Activated T-cell treated with anti-CD3 and anti-CD28 coated beads for 4 hours (primary cell): ENCODE measurements around the gene CNTN6.

Experiments used
- DNase-seq: peaks from one replicate; pipeline ENCODE4 v3.0.0-alpha.2; 2020

Gene CNTN6

GRCh38 chr3:1092771-1093170, at the start of gene CNTN6:
CNTN6 (plus strand) TSS chr3:1093024; CDS start chr3:1148009, 54,985 bp downstream.
- DNase-seq = no peak

GRCh38 chr3:1048558-1048957, 44.3 kb upstream of the CNTN6 start:
- no peak for DNase-seq

DNA sequence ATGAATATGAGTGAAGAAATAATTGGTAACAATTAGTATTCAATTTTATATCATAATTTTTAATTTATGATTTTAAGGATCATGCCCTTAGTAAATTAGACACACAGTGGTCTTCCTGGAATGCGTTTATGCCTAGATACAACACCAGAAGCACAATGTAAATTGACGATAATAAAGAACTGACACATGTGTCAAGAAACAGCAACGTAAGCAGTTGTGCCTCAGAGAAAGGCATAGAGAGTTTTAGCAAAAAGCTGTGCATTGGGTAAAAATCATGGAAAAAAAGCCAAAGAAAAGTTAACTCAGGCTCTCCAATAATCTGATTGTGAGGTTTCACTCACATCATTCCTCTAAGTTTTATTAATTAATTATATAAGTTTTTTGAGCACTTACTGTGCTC, 37.0 kb upstream of the CNTN6 start:
- DNase-seq = no peak

- no peak for DNase-seq
Observed at GRCh38 chr3:1056744-1057143, 36.1 kb upstream of the CNTN6 start.

GRCh38 chr3:1057436-1057835, 35.4 kb upstream of the CNTN6 start:
- DNase-seq = no peak

GRCh38 chr3:1068985-1069384, 23.8 kb upstream of the CNTN6 start:
- DNase-seq = no peak

- no peak for DNase-seq
Observed at GRCh38 chr3:1072041-1072440, 20.8 kb upstream of the CNTN6 start.

GRCh38 chr3:1079662-1080061, 13.2 kb upstream of the CNTN6 start:
- no peak for DNase-seq

GRCh38 chr3:1082108-1082507, 10.7 kb upstream of the CNTN6 start:
- no peak for DNase-seq

DNA sequence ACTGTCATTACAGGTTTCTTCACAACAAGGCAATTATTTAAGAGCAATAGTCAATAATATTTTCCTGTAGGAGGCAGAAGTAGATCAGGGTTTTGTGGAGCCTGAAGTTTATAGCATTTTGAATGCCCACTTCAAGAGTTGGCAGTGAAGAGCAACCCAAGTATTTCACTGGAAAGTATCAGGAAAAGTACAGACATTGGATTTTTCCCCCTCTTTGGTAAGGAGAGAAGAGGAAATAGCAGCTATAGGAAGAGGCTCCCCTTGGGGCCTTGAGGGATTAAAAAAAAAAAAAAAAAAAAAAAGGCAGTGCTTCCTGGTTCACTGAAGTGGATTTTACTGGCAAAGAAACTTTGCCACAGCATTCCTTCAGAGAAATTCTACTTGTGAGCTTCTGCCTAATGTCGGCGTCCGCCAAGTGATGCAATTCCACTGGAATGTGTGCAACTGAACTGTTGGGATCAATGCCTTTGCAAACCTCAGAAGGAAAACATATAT, 5.7 kb upstream of the CNTN6 start:
- DNase-seq = no peak

DNA sequence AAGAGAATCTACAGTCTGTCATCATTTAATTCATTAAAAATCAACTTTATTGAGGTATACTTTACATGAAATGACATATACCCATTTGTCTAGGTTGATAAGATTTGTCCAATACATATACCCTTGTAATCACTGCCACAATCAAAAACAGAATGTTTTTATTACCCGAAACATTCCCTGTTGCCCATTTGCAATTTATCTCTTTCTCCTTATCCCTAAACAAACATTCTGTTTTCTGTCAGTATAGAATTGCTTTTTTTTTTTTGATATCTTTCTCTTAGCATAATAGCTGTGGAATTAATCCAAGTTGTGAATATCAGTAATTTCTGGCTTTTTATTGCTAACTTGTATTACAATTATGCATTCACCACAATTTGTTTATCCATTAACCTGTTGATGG, 4.3 kb upstream of the CNTN6 start:
- DNase-seq = no peak

GRCh38 chr3:1091286-1091685, 1.5 kb upstream of the CNTN6 start:
- DNase-seq = no peak

DNA sequence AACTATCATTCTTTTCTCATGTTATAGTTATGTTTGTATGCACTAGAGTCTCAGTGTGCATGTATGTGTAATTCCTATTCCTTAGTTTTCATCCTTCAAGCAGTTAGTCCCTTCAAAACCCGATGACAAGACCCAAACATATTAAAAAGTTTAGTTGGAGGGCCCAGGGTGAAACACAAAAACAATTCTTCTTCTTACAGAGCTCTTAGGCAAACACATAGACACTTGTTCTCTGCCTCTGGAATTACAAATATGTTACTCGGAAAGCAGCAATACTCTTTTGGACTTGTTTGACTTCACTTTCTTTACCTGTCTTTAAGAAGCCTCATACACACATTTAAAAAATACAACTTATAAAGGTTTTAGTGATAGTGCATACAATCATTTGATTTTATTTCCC, 763 bp upstream of the CNTN6 start:
- DNase-seq = no peak

- DNase-seq = no peak
Observed at GRCh38 chr3:1093217-1093616, 393 bp downstream of the CNTN6 start.

GRCh38 chr3:1103525-1103924, 10.7 kb downstream of the CNTN6 start:
- no peak for DNase-seq

- no peak for DNase-seq
Observed at GRCh38 chr3:1117843-1118473, 25.1 kb downstream of the CNTN6 start.

DNA sequence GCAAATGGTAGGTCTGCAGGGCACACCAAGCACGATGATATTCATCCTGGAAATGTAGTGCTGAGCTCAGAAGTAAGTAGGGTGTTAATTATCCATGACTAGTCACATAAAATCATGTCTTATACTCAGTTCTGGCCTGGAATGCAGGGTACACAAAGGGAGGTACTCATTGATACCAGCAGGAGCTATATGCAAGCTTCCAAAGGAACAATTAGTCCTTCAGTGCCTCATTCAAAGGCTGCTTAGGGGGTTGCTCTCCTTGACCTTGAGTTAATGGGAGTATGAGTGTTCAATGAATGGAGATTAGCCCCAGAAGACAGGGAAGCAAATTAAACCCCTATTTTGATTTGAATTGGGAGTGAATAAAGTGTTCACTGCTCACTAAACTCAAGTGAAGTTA, 38.3 kb downstream of the CNTN6 start:
- DNase-seq = no peak

DNA sequence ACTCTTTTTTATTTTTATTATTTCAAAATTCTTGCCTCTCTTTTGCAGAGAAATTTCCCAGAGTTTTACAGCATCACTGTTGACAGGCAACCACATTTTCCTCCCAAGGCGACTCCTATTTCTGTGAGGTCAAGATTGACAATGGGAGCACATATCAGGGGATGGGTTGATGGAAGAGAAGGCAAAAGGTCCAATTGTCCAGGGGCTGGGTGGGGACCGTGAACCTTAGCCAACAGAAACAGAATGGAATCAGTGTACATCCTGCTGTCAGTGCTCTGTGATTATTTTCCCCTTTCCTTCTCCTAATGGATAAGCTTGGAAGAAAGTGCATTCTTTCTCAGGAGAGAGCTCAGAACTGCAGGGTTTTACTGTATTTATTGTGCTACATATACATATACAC, 42.4 kb downstream of the CNTN6 start:
- no peak for DNase-seq

GRCh38 chr3:1138036-1138435, 45.2 kb downstream of the CNTN6 start:
- DNase-seq = no peak

DNA sequence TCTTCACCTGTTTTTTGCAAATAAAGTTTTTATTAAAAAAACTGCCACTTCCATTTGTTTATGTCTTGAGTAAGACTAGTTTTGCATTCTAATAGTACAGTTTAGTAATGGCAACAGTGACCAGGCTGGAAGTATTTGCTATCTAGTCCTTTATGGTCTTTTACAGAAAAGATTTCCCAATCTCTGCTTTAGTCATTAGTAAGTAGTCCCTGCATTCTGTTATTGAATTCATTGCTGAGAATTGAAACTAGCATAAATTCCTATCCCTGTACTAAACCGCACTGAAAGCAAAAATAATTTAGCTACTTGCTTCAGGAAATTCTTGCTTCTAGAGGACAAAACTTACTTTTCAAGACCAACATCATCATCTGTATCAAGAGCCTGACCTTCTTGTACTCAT, 46.2 kb downstream of the CNTN6 start:
- no peak for DNase-seq

DNA sequence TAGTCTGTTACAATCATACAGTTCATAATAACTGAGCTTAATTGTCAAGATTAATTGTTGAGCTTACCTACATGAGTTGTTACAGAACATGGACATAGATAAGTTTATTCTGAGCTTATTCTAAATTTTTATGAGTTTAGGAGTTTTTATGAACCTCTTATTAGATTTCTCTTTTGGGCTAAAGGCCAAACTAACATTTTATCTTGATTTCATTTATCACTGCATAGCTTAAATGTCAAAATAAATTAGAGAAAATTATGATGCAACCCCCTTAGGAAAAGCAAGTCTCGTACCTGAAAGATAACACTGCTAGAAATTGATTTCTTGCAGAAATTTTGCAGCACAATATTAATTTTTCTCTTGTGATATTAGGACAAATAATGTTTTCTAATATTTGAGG, 54.5 kb downstream of the CNTN6 start:
- no peak for DNase-seq

DNA sequence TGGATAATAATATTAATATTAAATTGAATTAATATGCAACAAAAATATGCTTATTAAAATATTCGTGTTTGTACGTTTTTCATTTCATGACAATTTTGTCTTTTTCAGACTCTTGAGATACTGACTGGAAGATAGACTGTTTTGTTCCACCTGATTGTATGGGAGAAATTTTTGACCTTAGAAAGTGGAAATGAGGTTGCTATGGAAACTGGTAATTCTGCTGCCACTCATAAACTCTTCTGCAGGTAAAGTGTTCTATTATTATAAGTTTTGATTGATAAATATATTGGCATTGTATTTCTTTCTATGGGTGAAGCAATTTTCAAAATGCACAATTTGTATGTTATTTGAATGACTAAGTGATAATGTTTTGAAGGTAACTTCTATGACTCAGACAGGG, 55.0 kb downstream of the CNTN6 start:
- no peak for DNase-seq

- no peak for DNase-seq
Observed at GRCh38 chr3:1164101-1164500, 71.3 kb downstream of the CNTN6 start.

DNA sequence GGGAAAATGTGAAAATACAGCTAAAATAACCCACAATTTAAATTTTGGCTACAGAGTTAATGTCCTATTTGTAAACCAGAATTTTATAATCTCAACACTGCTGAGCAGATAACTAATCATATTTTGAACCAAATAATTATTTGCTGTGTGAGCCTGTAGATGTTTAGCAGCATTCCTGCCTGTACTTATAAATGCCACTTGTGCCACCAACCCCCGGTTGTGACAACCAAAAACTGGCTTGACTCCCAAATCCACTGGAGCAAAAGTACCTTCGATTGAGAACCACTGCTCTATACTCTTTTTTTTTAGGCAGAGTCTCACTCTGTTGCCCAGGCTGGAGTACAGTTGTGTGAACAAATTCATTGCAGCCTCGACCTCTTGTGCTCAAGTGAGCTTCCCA, 78.5 kb downstream of the CNTN6 start:
- no peak for DNase-seq

DNA sequence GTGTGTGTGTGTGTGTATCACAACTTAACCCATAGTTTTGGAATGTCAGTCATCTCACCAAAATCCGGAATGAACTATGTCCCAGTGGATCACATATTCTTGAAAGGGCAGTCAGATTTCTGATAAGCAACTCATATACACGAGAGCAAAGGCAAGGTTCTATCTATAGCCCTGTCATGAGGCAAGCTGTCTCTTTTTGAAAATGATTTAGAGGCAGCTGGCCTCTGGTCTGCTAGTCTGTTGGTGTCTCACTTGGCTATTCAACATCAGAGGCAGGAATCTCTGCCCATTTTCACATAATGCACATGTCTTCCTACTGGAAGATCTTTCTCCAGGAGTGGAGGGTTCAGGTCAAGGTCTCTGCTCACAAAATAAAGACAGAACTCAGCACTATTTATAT, 79.8 kb downstream of the CNTN6 start:
- no peak for DNase-seq

DNA sequence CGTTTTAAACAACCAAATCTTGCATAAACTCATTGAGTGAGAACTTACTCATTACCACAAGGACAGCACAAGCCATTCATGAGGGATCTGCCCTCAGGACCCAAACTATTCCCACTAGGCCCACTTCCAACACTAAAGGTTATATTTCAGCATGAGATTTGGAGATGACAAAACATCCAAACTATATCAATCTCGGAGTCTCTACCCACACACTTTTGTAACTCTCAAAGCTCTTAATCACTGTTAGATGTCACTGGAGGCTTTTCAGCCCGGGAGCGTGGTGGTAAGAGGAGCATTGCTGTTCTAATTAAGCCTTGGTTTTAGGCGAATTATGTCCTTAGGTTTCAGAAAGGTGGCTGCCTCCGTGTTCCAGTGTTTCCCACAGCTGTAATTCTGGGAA, 86.3 kb downstream of the CNTN6 start:
- no peak for DNase-seq
